Measurements from ENCODE around the gene BPIFB2.
"Not testable (repeated sequence)": the region's sequence is repeated elsewhere in the genome, so short reads cannot be mapped to it uniquely, and the experiment has no call there.

The BPIFB2 gene

DNA sequence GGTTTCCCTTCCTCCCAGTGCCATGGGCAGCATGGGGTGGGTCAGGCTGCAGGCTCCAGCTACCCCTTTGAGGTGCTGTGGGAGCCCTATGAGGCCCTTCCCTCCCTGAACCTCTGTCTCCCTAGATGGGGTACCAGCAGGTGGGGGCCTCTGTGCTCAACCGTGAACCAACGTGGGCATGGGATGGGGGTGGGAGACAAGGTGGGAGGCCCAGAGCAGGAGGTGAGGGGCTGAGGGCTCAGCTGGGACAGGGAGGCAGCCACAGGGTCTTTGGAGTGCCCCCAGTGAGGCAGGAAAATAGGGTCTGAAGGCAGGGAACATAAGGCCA lies 36.6 kb upstream of the BPIFB2 start:
- no peak for DNase-seq (ENCODE audit: low read depth)

DNA sequence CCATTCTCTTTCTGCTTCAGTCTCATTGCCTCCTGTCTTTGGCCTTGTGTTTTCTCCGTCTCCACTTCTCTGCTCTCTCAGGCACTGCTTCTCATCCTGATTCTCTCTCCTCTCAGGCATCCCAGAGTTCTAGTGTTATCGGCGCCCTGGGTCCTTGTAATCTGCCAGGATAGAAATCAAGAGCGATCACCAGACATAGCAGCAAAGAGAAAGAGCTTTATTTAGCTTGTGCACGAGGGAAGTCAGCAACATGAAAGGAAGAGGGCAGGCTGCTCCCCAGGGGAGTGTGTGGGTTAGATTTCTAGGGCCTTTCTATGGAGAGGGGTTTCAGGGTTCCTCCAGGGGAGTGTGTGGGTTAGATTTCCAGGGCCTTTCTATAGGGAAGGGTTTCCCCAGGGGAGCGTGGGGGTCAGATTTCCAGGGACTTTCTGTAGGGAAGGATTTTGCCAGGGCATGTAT lies 35.8 kb upstream of the BPIFB2 start:
- no peak for DNase-seq (ENCODE audit: low read depth)

- no peak for DNase-seq (ENCODE audit: low read depth)
These were observed 35.1 kb upstream of the BPIFB2 start for GRCh38 chr20:32972181-32973076.

GRCh38 chr20:32973077-32973717 lies 34.3 kb upstream of the BPIFB2 start:
- no peak for DNase-seq (ENCODE audit: low read depth)

DNA sequence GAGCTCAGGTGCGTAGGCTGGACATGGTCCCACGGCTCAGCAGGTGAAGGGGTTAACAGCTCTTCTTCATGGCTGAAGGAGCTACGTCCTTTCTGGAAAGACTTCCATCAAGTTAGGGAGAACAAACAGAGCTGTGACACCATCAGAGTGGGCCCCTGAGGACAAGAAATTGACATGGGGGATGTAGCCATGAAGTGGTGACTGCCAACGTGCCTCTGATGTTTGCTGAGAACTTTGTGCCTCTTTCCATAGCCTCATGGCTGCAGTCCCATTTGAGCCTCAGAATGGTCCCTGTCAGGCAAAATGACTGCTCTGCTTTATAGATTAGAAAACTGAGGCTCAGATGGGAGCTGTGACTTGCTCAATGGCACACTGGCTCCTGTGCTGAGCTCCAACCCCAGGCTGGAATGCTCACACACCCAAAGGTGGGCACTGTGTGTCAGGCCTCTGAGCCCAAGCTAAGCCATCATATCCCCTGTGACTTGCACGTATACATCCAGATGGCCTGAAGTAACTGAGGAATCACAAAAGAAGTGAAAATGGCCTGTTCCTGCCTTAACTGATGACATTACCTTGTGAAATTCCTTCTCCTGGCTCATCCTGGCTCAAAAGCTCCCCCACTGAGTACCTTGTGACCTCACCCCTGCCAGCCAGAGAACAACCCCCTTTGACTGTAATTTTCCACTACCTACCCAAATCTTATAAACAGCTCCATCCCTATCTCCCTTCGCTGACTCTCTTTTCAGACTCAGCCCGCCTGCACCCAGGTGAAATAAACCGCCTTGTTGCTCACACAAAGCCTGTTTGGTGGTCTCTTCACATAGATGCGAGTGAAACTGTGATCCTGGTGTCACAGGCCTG lies 33.1 kb upstream of the BPIFB2 start:
- DNase-seq (ENCODE audit: low read depth), result not testable (repeated sequence)

GRCh38 chr20:32975121-32975520 lies 32.4 kb upstream of the BPIFB2 start:
- DNase-seq (ENCODE audit: low read depth), result not testable (repeated sequence)

GRCh38 chr20:32975698-32976674 lies 31.5 kb upstream of the BPIFB2 start:
- no peak for DNase-seq (ENCODE audit: low read depth)

DNA sequence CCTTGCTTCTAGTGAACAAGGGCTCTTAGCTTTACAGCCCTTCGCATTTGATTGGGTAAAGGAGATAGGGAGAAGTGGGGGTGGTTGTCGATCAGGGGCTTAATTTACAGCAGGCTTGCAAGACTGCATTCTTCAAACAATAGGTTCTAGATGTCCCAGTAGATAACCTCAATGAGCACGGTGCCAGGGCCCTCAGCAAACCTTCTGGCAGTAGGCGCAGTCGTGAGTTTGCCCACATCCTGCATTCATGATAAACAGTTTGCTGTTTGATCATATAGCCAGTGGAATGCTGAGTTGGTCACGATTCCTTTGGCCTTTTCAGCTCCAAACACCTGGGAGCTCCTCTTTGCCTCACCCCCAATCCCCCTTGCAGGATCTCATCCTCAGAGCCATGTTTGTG lies 30.8 kb upstream of the BPIFB2 start:
- no peak for DNase-seq (ENCODE audit: low read depth)

DNA sequence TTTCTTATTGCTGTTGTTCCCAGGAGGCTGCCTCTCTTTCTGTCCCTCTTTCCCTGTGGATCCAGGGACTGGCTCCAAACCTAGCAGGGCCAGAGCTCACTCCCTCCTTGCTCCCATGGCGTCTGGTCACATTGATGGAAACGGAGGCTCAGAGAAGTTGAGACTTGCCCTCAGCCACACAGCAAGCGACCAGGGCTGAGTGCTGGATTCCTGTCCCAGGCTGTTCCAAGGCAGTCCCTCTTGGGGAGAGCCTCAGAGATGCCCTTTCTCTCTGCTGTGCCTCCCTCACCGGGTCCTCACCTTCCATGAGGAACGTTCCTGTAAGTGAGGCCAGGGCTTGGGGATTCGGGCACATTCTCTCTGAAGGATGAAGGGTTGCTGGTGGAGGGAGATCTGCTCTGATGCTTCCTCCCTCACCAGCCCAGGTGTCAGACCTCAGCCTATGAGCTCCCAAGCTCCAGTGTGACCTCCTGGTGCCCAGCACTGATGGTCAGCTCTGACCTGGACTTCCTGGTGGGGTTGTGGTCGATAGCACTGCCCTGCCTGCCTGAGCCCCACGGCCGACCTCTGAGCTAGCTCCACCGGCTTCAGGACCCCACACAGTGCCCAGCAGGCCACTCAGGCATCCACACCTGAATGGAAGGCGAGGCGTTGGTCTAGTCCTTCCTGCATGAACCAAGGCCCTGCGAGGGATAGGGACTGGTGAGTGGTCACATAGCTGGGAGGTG lies 30.1 kb upstream of the BPIFB2 start:
- DNase-seq (ENCODE audit: low read depth), result no peak

DNA sequence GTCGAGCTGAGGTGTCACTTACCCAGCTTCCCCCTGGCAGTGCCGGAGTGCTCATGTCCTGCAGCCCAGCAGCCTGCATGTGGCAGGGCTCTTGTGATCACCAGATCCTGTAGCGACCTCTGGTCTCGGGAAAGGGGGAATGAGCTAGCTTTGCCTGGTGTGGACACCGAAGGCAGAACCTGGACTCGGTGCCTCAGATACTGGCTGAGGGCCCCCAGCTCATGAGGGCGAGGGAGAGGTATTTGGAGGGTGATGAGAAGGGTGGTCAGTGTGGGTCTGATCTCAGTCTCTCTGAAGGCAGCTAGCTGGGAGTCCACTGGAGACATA lies 29.5 kb upstream of the BPIFB2 start:
- DNase-seq (ENCODE audit: low read depth), result no peak

DNA sequence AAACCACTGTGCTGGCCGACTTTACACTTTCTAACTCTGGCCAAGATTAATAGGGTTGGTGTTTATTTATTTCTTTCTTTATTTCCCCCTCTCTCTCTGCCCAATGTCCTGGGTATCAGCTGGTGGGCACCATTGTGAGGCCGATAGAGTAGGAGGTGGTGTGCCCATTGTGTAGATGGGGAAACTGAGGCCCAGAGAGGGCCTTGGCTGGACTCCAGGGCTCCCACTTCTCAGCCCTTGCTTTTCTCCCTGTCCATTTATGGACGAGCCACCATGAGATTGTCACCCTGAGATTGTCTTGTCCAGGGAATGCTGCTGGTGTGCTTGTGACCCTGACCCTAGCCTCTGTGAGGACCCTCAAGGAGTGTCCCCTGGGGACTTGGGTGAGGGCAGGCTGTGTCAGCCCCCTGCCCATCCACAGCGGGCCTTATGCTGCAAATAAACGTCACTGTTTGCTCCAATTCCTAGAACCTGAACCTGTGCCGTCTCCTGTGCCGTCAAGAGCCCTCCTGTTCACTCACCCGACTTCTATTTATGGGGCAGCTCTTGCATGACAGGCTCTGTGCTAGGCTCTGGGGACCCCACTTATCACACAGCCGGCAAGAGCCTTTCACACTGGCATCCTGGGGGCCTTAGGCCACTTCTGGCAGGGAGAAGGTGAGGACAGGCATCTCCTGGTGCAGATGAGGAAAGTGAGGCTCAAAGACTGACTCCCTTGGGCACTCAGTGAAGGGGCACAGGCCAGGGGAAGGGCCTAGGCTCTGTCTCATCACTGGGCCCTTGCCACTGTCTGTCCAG lies 28.1 kb upstream of the BPIFB2 start:
- no peak for DNase-seq (ENCODE audit: low read depth)

GRCh38 chr20:32980131-32980941 lies 27.2 kb upstream of the BPIFB2 start:
- DNase-seq (ENCODE audit: low read depth), result no peak

DNA sequence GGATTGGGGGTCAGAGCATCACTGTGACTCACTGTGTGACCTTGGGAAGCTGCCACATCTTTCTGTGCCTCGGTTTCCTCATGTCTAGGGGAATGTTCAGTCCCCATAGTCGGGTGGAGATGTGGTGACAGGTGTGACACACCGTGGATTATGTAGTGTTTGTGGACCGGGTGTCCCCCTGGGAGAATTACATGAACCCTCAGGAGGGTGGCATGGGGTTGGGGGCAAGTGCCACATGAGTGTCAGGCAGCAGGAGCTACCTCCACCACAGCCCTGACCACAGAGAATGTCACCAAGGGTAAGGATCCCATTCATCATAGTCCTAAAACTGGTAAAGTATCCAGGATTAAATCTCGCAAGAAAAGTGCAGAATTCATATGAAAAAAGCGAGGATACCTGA lies 26.5 kb upstream of the BPIFB2 start:
- no peak for DNase-seq (ENCODE audit: low read depth)

DNA sequence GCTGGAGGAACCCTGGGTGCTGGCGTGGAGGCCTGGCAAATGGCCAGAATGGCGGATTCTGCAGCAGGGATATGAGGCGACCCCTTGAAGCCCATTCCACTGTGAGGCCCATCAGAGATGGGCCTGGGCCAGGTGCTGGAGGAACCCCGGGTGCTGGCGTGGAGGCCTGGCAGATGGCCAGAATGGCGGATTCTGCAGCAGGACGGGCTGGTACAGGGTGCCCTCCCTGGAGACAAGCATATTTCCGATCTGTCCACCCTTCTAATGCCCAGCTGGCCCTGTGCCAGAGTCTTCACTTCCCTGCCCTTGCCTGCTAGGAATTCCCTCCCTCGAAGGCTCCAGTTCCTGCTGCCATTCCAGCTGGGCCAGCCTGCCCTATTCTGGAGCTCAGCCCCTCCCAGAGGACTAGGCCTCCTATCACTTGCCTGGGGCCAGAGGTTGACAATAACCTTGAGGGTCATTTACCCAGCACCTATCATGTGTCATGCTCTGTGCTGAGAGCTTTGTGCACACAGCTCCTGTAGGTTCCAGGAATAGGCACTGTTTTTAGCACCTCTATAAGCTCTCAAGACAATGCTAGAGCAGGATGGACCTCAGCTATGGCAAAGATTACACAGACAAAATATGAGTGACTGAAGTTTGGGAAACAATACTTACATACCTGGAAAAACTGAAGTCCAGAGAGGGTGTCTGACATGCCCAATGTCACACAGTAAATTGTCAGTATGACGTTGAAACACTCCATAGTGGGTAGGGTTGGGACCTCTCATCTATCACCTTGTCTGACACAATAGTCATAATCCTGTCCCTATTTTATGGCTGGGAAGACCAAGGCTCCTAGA lies 24.7 kb upstream of the BPIFB2 start:
- DNase-seq (ENCODE audit: low read depth), result no peak

GRCh38 chr20:32983459-32984112 lies 23.9 kb upstream of the BPIFB2 start:
- no peak for DNase-seq (ENCODE audit: low read depth)

DNA sequence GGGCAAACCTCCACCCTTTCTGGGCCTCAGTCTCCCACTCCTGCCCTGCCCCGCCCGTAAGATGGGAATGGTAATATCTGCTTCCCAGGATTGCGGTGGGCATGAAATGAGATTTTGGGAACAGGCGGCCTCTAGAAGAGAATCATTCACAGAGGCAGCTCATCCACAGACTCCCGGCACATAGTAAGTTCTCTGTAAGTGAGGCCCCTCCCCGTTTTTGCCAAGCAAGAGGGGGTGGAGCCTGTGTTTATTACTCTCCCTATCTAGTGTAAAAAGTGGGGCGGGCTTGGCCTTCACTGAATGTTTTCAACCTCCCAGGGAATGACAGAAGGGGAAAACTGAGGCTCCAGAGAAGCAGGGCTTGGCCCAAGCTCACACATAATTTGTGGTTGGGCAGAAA lies 23.3 kb upstream of the BPIFB2 start:
- DNase-seq (ENCODE audit: low read depth), result no peak

DNA sequence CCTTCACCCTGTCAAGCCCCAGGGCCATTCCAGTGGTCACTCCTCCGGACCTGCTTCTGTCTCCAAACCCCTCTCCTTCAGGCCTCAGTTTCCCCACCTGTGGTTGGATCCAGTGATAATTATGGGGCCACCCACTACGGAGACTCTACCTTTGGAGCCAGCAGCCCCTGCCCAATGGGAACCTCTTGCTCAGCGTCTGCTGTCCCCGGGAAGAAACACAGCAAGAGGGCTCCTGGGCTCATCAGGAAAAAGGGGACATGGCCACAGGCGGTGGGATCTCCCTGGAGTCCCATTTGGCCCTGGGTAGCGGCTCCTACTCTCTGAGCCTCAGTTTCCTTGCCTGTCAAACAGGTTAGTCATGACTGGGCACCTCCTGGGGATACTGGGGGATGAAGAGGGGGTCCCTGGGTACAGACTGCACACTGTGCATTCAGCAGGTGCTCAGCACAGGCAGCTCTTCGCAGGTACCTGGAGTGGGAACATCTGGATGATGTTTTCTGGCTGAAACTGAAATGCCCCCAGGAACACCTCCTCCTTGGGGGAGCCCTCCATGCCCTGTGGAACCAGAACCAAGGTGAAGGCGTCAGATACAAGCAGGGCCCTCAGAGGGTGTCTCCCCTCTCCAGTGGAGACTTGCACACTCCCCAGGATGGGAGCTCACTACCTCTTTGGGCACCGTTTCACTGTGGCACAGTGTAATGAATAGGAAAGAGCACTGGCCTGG lies 22.7 kb upstream of the BPIFB2 start:
- DNase-seq (ENCODE audit: low read depth), result no peak

Measured in iris pigment epithelial cell (primary cell).